Activated CD4-positive, alpha-beta T cell treated with anti-CD3 and anti-CD28 coated beads, Interleukin-10, Interleukin-2, amounts not matched to agents 100 ng/mL and 50 ng/mL, durations not matched to agents 16 hours and 8 hours (primary cell): Measurements from ENCODE around the gene PERCC1.
A peak's percentile ranks its signal among the peaks of the same experiment; 100 is the strongest.

Experiments used
- DNase-seq: peaks from one replicate; pipeline ENCODE4 v3.0.0-alpha.2; 2020

PERCC1 gene

GRCh38 chr16:1430759-1431496, at the start of gene PERCC1:
TSS of gene PERCC1 (plus strand) at chr16:1431078. CDS start at chr16:1432594, 1,516 bp downstream.
- DNase-seq = no peak

- DNase-seq = no peak
Observed at GRCh38 chr16:1381612-1382406, 49.1 kb upstream of the PERCC1 start.

GRCh38 chr16:1383556-1383955, 47.3 kb upstream of the PERCC1 start:
- no peak for DNase-seq

GRCh38 chr16:1385232-1385631, 45.6 kb upstream of the PERCC1 start:
- DNase-seq = no peak

GRCh38 chr16:1387331-1387730, 43.5 kb upstream of the PERCC1 start:
- no peak for DNase-seq

DNA sequence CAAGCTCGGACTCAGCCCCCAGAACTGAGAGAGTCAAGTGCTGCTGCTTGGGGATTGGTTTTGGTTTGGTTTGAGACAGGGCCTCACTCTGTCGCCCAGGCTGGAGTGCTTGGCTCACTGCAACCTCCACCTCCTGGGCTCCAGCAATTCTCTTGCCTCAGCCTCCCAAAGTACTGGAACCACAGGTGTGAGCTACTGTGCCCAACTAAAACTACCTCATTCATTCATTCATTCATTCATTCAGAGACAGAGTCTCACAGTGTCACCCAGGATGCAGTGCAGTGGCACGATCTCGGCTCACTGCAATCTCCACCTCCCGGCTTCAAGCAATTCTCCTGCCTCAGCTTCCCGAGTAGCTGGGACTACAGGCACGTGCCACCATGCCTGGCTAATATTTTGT, 41.1 kb upstream of the PERCC1 start:
- no peak for DNase-seq

DNA sequence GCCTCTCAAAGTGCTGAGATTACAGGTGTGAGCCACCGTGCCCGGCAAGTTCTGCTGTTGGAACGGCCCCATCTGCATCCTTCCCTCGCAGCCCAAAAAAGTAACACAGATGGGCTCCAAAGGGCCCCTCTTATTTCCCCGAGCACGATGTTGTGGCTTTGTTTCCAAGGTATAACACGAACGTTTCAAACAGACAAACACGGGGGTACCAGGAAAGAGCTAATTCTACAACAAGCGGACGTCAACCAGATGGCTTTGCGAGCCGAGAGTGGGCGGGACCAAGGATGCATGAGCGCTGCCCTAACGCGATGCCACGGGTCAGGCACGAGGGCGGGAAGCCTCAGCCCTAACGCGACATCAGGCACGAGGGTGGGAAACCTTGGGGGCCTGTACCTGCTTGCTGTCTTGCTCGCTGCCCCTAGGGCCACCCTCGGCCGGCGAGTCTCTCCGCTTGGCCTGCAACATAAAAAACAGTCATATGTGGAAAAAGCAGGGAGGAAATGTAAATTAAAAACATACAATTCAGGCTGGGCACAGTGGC, 40.6 kb upstream of the PERCC1 start:
- DNase-seq = no peak

DNA sequence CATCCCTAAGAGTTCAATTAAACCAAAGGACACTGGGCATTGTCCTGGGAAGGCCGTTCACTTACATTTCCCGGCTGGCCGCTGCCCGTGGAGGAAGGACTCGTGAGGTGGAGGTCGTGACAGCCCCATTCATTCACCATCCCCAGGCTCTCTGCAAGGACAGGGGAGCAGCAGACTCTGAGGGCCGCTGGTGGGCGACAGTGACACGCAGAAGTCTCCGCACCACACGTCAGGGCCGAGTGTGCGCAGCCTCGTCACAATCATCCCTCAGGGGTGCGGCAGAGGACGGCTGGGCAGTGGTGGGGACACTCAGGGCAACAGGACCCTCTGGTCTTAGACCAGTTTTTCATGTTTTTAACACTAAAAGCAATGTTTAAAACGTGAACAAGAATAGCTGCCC, 38.1 kb upstream of the PERCC1 start:
- no peak for DNase-seq

DNA sequence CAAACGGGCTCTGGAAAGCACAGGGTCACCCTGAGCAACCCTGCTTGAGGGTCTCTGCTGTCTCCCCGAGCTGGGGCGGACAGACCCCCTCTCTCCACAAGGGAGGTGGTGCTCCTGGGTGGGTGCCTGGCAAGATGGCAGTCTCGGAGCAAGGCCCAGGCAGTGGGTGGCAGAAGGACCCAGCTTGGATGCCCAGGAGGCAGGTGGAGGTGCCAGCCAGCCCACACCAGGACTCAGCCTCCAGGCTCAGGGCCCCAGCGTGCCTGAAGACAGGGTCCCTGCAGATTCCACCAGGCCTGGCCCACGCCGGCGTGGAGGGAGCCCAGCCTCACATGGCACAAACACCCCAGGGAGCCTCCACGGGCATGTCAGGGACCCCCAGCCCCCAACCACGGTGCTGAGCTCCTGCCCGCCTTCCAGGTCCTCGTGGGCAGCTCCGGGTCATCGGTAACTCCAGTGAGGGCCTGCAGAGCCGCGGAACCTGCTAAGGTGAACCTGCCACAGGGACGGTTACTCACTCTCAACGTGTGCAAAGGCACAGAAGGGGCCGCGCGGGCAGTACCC, 37.2 kb upstream of the PERCC1 start:
- no peak for DNase-seq

GRCh38 chr16:1394367-1394951, 36.4 kb upstream of the PERCC1 start:
- no peak for DNase-seq

- no peak for DNase-seq
Observed at GRCh38 chr16:1395444-1396031, 35.3 kb upstream of the PERCC1 start.

DNA sequence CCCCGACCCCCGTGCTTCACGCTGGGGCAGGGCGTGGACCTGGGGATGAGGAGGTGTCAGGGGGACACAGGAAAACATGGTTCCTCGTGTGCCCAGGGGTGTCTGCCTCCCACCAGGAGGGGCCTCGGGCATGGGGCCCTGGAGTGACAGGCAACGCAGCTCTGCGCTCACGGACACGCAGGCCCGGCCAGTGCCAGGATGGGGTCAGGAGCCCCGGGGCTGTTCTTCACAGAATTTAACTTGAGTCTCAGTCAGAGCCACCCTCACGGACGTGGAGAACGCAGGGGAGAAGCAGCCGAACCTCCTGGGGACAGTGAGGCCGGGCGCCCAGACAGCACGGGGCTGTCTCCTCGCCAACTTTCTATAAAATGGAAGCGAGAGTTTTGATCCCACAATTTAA, 33.1 kb upstream of the PERCC1 start:
- DNase-seq = no peak

DNA sequence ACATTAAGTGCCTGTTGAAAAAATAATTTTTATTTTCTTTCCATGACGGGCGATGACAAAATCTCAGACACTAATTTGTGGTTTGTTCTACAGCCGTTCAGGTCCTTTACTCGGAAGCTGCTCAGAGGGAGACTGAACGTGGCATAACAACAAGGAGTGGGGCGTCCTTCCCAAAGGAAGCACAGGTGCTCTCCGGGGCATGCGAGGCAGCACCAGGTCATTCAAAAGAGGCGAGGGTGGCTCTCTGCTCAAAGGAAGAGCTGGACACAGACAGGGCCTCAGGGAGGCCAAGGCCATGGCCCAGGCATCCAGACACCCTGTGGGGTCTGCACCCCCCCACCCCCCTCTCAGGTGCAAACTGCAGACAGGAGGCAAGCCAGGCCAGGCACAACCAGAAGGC, 32.5 kb upstream of the PERCC1 start:
- DNase-seq = no peak

GRCh38 chr16:1398826-1399581, 31.9 kb upstream of the PERCC1 start:
- no peak for DNase-seq

GRCh38 chr16:1401061-1401757, 29.7 kb upstream of the PERCC1 start:
- no peak for DNase-seq

DNA sequence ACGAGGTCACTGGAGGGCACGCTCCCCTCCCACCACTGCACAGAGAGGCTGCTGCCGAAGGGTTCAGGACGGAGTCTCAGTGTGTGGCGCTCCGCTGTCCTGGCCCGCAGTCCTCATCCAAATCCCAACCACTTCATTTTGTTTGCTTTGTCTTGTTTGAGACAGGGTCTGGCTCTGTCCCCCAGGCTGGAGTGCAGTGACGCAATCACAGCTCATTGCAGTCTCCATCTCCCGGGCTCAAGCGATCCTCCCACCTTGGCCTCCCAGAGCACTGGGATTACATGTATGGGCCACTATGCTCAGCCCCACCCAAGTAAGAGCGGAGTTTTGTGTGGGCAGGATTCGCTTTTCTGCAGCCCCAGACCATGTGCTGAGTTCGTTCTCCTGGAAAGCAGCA, 29.1 kb upstream of the PERCC1 start:
- DNase-seq = no peak

DNA sequence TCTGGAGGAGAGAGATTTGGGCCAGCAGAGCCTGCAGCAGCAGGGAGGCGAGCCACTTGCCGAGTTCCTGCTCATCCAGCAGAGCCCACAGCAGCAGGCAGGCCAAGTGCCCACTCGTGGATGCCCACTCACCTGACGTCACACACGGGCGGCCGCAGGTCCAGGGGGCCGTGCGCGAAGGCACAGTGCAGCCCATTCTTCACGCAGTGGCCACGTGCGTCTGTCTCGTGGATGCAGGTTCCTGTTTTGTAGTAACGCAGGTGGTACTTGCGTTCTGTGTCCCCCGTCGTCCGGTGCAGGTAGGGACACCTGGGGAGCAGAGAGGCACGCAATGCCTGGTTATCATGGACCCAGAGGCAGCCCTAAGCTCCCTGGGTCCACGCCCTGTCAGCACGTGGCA, 27.8 kb upstream of the PERCC1 start:
- no peak for DNase-seq

DNA sequence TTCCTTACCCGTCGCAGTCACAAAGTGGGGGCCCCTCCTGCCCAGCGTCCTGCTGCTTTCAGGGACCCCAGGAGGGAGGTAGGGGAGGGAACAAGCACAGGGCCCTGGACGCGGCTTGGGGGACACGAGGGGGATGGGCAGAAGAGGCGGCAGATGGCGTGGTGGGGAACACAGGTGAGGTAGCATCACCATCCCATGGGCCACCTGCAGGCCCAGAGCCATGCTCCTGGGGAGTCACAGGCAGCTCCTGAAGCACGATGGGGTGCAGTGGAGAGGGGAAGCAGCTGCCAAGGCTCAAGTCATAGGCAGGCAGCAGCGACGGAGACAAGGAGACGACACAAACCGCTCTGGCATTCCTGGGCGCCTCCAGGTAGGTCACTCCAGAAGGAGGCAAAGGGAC, 27.1 kb upstream of the PERCC1 start:
- no peak for DNase-seq

- no peak for DNase-seq
Observed at GRCh38 chr16:1407753-1408152, 23.1 kb upstream of the PERCC1 start.

DNA sequence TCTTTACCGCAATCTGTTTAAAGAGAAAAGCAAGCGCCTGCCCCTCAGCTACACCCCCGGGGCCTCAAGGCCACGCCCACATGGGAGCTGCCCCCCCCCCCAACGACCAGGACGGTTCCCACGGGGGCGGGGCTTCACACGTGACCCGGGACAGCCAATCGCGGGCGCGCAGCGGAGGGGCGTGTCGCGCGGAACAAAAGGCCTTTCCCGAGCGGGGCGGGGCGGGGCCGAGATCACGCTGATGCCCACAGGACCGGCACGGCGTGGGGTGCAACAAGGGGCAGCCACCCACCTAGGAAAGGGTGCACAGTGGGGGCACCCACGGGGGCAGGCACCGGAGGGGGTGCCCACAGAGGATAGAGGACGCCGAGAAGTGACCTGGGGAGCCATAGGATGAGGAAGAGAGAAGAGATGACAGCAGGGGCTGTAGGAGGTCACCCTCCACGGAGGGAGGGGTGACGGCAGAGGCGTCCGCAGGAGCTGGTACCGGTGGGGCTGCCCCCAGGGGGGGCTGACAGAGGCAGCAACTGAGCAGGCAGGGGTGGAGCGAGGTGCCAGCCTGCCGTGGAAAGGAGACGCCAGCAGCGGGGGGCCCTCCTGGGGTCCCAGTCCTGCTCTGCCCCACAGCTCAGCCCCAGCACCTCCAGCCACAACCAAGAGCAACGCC, 22.6 kb upstream of the PERCC1 start:
- DNase-seq = peak; percentile 95

DNA sequence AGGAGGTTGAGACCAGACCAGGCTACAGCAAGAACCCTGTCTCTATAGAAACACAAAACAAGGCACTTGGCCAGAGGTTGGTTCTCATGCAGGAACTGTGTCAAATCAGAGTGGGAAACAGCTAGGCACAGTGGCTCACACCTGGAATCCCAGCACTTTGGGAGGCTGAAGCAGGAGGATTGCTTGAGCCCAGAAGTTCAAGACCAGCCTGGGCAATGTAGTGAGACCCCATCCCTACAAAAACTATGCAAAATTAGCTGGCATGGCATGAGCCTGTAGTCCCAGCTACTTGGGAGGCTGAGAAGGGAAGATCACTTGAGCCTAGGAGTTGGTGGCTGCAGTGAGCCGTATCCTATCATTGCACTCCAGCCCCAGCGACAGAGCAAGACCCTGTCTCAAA, 18.0 kb upstream of the PERCC1 start:
- no peak for DNase-seq
